ENCODE measurements around the gene NR5A2.
"Not testable (repeated sequence)": the region's sequence is repeated elsewhere in the genome, so short reads cannot be mapped to it uniquely, and the experiment has no call there.

Gene NR5A2

DNA sequence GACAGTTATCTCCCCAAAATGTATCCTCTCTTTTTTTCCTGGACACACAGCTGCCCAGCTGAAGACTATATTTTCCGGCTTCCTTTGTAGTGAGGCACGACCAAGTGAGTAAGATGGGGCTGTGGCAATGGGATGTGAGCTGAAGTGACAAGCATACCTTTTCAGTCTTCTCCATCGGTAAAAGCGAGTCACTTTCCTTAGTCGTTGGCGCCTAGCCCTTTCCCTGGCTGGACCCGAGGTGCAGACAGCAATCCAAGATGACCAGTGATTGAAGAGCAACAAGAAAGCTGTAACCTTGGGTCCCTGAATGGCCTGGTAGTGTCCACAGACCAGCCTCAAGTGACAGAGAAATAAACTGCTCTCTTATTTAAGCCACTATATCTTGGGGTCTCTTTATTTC, 155.2 kb downstream of the NR5A2 start:
- in situ Hi-C loops (cut with MboI; ENCODE audit: low pct_unique_long_range_greater_than_20kb, low sequenced_read_pairs, unreplicated experiment): no loop called here
- TF ChIP-seq, protein P1, sequence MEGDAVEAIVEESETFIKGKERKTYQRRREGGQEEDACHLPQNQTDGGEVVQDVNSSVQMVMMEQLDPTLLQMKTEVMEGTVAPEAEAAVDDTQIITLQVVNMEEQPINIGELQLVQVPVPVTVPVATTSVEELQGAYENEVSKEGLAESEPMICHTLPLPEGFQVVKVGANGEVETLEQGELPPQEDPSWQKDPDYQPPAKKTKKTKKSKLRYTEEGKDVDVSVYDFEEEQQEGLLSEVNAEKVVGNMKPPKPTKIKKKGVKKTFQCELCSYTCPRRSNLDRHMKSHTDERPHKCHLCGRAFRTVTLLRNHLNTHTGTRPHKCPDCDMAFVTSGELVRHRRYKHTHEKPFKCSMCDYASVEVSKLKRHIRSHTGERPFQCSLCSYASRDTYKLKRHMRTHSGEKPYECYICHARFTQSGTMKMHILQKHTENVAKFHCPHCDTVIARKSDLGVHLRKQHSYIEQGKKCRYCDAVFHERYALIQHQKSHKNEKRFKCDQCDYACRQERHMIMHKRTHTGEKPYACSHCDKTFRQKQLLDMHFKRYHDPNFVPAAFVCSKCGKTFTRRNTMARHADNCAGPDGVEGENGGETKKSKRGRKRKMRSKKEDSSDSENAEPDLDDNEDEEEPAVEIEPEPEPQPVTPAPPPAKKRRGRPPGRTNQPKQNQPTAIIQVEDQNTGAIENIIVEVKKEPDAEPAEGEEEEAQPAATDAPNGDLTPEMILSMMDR (IDR thresholded peaks at IDR 0.05; ENCODE audit: extremely low read depth, insufficient read depth, missing control alignments): no peak
- DNase-seq (ENCODE audit: low spot score): no peak

DNA sequence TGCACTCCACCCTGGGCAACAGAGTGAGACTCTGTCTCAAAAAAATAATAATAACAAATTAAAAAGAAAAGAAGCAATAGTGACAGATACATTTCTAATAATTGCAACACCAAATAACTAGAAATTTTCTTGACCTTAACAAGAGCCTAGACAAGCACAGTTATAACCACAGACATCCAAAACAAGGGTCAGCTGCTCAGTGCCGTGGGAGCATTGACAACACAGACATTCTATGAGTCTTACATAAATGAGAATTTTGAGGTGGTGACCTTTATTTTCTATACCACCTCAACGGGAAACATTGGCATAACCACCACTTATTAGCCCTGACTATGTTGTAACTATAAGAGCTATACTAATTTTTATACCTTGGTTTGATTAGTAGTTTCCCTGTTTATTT, 156.1 kb downstream of the NR5A2 start:
- TF ChIP-seq, protein P1 (IDR thresholded peaks at IDR 0.05; ENCODE audit: extremely low read depth, insufficient read depth, missing control alignments): no peak
- no peak for DNase-seq (ENCODE audit: low spot score)
- in situ Hi-C loops (cut with MboI; ENCODE audit: low pct_unique_long_range_greater_than_20kb, low sequenced_read_pairs, unreplicated experiment): no loop called here

DNA sequence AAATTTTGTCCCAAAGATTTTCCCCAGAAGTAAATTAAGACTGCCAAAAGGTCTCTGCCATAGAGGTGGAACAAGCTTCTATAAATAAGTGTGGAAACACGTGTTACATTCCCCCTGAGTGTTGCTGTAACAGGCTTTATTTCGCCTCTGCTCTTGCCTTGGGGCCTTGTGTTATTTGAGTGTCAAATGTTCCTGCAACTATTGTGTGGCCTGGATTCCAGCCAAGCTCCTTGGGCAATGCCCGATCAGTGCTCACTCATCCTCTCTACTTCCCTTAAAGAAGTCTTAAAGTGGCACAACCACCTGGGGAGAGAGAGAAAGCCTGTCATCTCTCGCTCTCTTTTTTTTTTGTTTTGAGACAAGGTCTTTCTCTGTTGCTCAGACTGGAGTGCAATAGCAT, 156.7 kb downstream of the NR5A2 start:
- in situ Hi-C loops (cut with MboI; ENCODE audit: low pct_unique_long_range_greater_than_20kb, low sequenced_read_pairs, unreplicated experiment): no loop called here
- no peak for DNase-seq (ENCODE audit: low spot score)
- TF ChIP-seq, protein P1 (IDR thresholded peaks at IDR 0.05; ENCODE audit: extremely low read depth, insufficient read depth, missing control alignments): no peak

DNA sequence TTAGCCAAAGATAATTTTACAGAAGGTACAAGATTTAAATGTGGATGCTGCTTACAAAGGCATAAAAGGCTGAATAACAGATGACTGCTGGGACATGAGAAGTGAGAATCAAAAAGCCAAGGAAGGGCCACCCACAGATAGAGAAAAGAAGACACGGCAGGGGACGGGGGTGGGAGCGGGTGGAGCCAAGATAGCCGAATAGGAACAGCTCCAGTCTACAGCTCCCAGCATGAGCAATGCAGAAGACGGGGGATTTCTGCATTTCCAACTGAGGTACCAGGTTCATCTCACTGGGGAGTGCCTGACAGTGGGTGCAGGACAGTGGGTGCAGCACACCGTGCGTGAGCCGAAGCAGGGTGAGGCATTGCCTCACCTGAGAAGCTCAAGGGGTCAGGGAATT, 157.7 kb downstream of the NR5A2 start:
- in situ Hi-C loops (cut with MboI; ENCODE audit: low pct_unique_long_range_greater_than_20kb, low sequenced_read_pairs, unreplicated experiment); DNase-seq (ENCODE audit: low spot score): not testable (repeated sequence)

DNA sequence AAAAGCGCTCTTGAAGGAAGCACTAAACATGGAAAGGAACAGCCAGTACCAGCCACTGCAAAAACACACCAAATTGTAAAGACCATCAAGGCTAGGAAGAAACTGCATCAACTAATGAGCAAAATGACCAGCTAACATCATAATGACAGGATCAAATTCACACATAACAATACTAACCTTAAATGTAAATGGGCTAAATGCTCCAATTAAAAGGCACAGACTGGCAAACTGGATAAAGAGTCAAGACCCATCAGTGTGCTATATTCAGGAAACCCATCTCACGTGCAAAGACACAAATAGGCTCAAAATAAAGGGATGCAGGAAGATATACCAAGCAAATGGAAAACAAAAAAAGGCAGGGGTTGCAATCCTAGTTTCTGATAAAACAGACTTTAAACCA, 159.8 kb downstream of the NR5A2 start:
- DNase-seq (ENCODE audit: low spot score); in situ Hi-C loops (cut with MboI; ENCODE audit: low pct_unique_long_range_greater_than_20kb, low sequenced_read_pairs, unreplicated experiment): not testable (repeated sequence)

DNA sequence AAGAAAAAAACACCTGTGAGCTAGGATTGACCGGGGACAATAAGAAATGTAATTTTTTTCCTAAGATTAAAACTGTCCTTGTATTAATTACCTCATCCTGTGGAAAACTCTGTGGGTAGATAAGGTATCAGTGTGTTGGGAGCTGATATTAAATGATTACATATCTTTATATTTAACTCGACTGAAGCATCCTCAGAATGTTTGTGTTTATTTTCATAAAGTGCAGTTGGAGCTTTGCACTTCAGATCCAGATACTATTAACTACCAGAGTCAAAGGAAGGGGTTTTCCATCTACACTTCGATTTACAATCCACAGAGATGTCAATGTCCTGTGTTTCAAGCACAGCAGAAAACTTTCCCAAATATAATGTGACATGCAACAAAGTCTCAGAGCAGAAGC, 164.5 kb downstream of the NR5A2 start:
- DNase-seq (ENCODE audit: low spot score): no peak
- in situ Hi-C loops (cut with MboI; ENCODE audit: low pct_unique_long_range_greater_than_20kb, low sequenced_read_pairs, unreplicated experiment): no loop called here
- TF ChIP-seq, protein P1 (IDR thresholded peaks at IDR 0.05; ENCODE audit: extremely low read depth, insufficient read depth, missing control alignments): no peak

DNA sequence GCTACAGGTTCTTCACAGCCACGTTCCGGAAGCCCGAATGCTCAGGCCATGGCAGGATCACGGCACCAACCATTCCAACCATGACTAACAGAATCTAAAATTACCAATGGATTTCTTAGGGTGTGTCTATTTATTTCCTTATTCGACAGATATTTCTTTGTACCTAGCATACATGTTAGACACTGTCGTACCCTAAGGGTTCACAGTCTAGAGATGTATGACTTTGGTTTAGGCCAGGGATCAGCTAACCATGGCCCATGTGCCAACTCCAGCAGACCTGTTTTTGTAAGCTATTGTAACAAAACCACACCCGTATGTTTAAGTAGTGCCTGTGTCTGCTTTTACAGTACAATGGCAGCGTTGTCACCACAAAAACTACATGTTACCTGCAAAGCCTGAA, 167.0 kb downstream of the NR5A2 start:
- in situ Hi-C loops (cut with MboI; ENCODE audit: low pct_unique_long_range_greater_than_20kb, low sequenced_read_pairs, unreplicated experiment): no loop called here
- TF ChIP-seq, protein P1 (IDR thresholded peaks at IDR 0.05; ENCODE audit: extremely low read depth, insufficient read depth, missing control alignments): no peak
- DNase-seq (ENCODE audit: low spot score): no peak

DNA sequence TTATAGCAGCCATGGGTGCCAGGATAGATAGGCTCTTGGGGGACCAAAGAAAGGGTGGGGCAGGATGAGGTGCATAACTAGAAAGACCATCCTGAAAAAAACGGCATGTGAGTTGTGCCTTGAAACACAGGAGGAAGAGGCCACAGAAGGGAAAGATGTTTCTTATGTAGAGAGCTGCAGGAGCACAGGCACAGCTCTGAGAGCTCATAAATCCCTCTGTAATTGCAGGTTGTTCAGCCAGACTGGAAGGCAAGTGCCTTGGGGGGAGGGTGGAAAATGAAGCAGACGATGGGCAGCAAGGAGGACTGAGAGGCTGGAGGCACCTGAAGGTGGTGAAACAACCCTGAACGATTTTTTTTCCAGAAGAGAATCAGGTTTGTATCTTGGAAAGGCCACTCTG, 170.7 kb downstream of the NR5A2 start:
- TF ChIP-seq, protein P1 (IDR thresholded peaks at IDR 0.05; ENCODE audit: extremely low read depth, insufficient read depth, missing control alignments): no peak
- in situ Hi-C loops (cut with MboI; ENCODE audit: low pct_unique_long_range_greater_than_20kb, low sequenced_read_pairs, unreplicated experiment): no loop called here
- DNase-seq (ENCODE audit: low spot score): no peak
